22Rv1 (cell line): Measurements from ENCODE around the gene TMEM11.

Experiments
- H3K27ac ChIP-seq: fragments of 450-650 bp; 2 replicates; pipeline ENCODE4 v1.5.1; 2017
- CTCF ChIP-seq: fragments of 450-650 bp; IDR thresholded peaks from 2 replicates; pipeline ENCODE4 v1.5.1; 2017; ENCODE audit warnings: mild to moderate bottlenecking
- ZFX ChIP-seq: fragments of 450-650 bp; IDR thresholded peaks from 2 replicates; pipeline ENCODE4 v1.6.1; 2017; ENCODE audit warnings: antibody characterized with exemption, borderline replicate concordance

The TMEM11 gene

GRCh38 chr17:21149621-21150020 is 64.3 kb downstream of the TMEM11 start:
- TF ChIP-seq ZFX: no peak
- no peak for TF ChIP-seq CTCF
- no peak overlapping the region for H3K27ac ChIP-seq
